A673 (cell line): ENCODE results near the gene ATOH8. TPM values are rescaled to one million over a fixed set of nuclear protein-coding genes. Genes with fewer than 3 reads are reported as not detected.

ENCODE experiments used
- BruUV-seq: library from RNA; stranded (reverse); fragments of 400-500 nt; replicated peaks from 2 replicates; lab custom pipeline; 2021; lab: Mats Ljungman, UMichigan
- CTCF ChIA-PET: fragments of 300-600 bp; sonication (Branson Sonifier 250); formaldehyde crosslinking; loops from one replicate; lab custom pipeline; 2022; ENCODE audit warnings: antibody characterized with exemption; lab: Charles Lee
- POLR2A ChIA-PET: fragments of 300-600 bp; sonication (Branson Sonifier 250); formaldehyde crosslinking; loops from one replicate; lab custom pipeline; 2022; ENCODE audit warnings: antibody characterized with exemption; ENCODE audit not compliant: low non-redundant PET; lab: Charles Lee
- DNase-seq: peaks from one replicate; pipeline ENCODE4 v3.0.0-alpha.2; 2015; ENCODE audit warnings: low spot score
- H3K27ac ChIP-seq: fragments of 200-600 bp; sonication (generic); 2 replicates; pipeline ENCODE4 v1.5.1; 2016; ENCODE audit warnings: mixed run types, low read depth, mild to moderate bottlenecking, mixed read lengths, antibody characterized with exemption, low read length; ENCODE audit not compliant: poor library complexity, severe bottlenecking
- H3K27me3 ChIP-seq: fragments of 200-600 bp; sonication (generic); replicated peaks from 2 replicates; pipeline ENCODE4 v1.6.1; 2017; ENCODE audit warnings: mixed run types, low read depth, mild to moderate bottlenecking, mixed read lengths, antibody characterized with exemption, low read length; ENCODE audit not compliant: insufficient read depth, poor library complexity
- H3K36me3 ChIP-seq: fragments of 200-600 bp; sonication (generic); 2 replicates; pipeline ENCODE4 v1.6.1; 2016; ENCODE audit warnings: mixed run types, mild to moderate bottlenecking, mixed read lengths, antibody characterized with exemption, low read length; ENCODE audit not compliant: insufficient read depth, poor library complexity, severe bottlenecking
- H3K4me1 ChIP-seq: fragments of 200-600 bp; sonication (generic); 2 replicates; pipeline ENCODE4 v1.6.1; 2017; ENCODE audit warnings: mixed run types, mild to moderate bottlenecking, mixed read lengths, antibody characterized with exemption, low read length; ENCODE audit not compliant: insufficient read depth, poor library complexity, severe bottlenecking
- H3K4me3 ChIP-seq: fragments of 200-600 bp; sonication (generic); 2 replicates; pipeline ENCODE4 v1.5.1; 2016; ENCODE audit warnings: low read depth, mixed run types, mild to moderate bottlenecking, mixed read lengths, low read length; ENCODE audit not compliant: poor library complexity, severe bottlenecking
- H3K9me3 ChIP-seq: fragments of 200-600 bp; sonication (generic); 2 replicates; pipeline ENCODE4 v1.6.1; 2016; ENCODE audit warnings: mixed run types, low read depth, mild to moderate bottlenecking, mixed read lengths, antibody characterized with exemption, low read length; ENCODE audit not compliant: poor library complexity, severe bottlenecking
- CTCF ChIP-seq: fragments of 300-800, 200-600 bp; sonication (generic); conservative IDR thresholded peaks from 2 replicates; pipeline ENCODE4 v1.5.1; 2017; ENCODE audit warnings: low read depth, mild to moderate bottlenecking, antibody characterized with exemption, low read length, moderate library complexity, mixed read lengths
- EZH2 ChIP-seq: fragments of 200-600 bp; sonication (generic); IDR thresholded peaks from 2 replicates; pipeline ENCODE4 v1.6.1; 2017; ENCODE audit warnings: borderline replicate concordance, low read depth, mild to moderate bottlenecking, mixed read lengths, antibody characterized with exemption, low read length; ENCODE audit not compliant: poor library complexity, severe bottlenecking
- intact Hi-C: fragments of 100-400 bp; cut with micrococcal nuclease; formaldehyde crosslinking; loops from one replicate; pipeline ENCODE4 v1.10.0; 2022; ENCODE audit not compliant: unreplicated experiment
- total RNA-seq: library from RNA; stranded (reverse); gene quantifications from 2 replicates; pipeline ENCODE4 v1.2.3, GENCODE V29; 2021

Gene ATOH8
- total RNA-seq, 1 experiment from 2014 or later = 4.6 TPM

GRCh38 chr2:85776672-85777071 lies 22.9 kb downstream of the ATOH8 start:
- CTCF ChIA-PET = no interaction called here
- no TSS peak for BruUV-seq
- Histone ChIP-seq H3K27me3 (no peaks in the 10 kb centered on the region), H3K4me3 (no peak overlapping the region), H3K27ac (no peak overlapping the region), H3K9me3 (no peaks in the 10 kb centered on the region), H3K4me1 (peaks cover 23% of the 10 kb centered on the region), H3K36me3 (no peaks in the 10 kb centered on the region)
- TF ChIP-seq CTCF (no peak), EZH2 (no peak)
- intact Hi-C loops = no loop called here
- no peak for DNase-seq
- POLR2A ChIA-PET = no interaction called here

GRCh38 chr2:85777441-85777861 lies 23.7 kb downstream of the ATOH8 start:
- TF ChIP-seq EZH2 (no peak), CTCF (no peak)
- no peak for DNase-seq
- Histone ChIP-seq H3K36me3 (no peaks in the 10 kb centered on the region), H3K27ac (no peak overlapping the region), H3K9me3 (no peaks in the 10 kb centered on the region), H3K27me3 (no peaks in the 10 kb centered on the region), H3K4me3 (no peak overlapping the region), H3K4me1 (peaks cover 18% of the 10 kb centered on the region)
- no TSS peak for BruUV-seq
- ChIA-PET CTCF (no interaction called here), POLR2A (no interaction called here)
- intact Hi-C loops = no loop called here

- CTCF ChIA-PET = no interaction called here
- TF ChIP-seq CTCF (no peak), EZH2 (no peak)
These were observed 25.0 kb downstream of the ATOH8 start for GRCh38 chr2:85778646-85779379.

More at GRCh38 chr2:85778646-85779379, 25.0 kb downstream of the ATOH8 start:
- Histone ChIP-seq H3K9me3 (no peaks in the 10 kb centered on the region), H3K27ac (no peak overlapping the region), H3K4me3 (no peak overlapping the region), H3K36me3 (no peaks in the 10 kb centered on the region), H3K4me1 (peaks cover 4% of the 10 kb centered on the region), H3K27me3 (no peaks in the 10 kb centered on the region)
- BruUV-seq = no TSS peak
- POLR2A ChIA-PET = no interaction called here
- intact Hi-C loops = no loop called here
- no peak for DNase-seq
